ENCODE data around the gene FURIN.

GRCh38 chr15:90918835-90919234, 50.4 kb downstream of the FURIN start:
- no peak for TF ChIP-seq ZNF699 (CRISPR knock-in tag; IDR thresholded peaks at IDR 0.05; ENCODE audit: insufficient replicate concordance)
- TF ChIP-seq THRB (CRISPR knock-in tag; conservative IDR thresholded peaks at IDR 0.05), result no peak
- no peak for TF ChIP-seq PBX2 (CRISPR knock-in tag; IDR thresholded peaks at IDR 0.05; ENCODE audit: low read depth)
- no peak for TF ChIP-seq PBX2 (tag; conservative IDR thresholded peaks at IDR 0.05; ENCODE audit: low read depth)
- no peak for TF ChIP-seq EZH2 (IDR thresholded peaks at IDR 0.05; ENCODE audit: borderline replicate concordance, low read depth, low read length)
- TF ChIP-seq SNAPC5 (CRISPR knock-in tag; IDR thresholded peaks at IDR 0.05), result no peak
- no peak for TF ChIP-seq CHD4 (IDR thresholded peaks at IDR 0.05; ENCODE audit: insufficient read depth, insufficient replicate concordance, low read depth, low read length, poor library complexity, severe bottlenecking)
- TF ChIP-seq RFX5 (IDR thresholded peaks at IDR 0.05; ENCODE audit: low read depth, low read length), result no peak
- no peak for TF ChIP-seq CTCF (IDR thresholded peaks at IDR 0.05 in 2 of 3, conservative IDR thresholded peaks at IDR 0.05 in 1 of 3; ENCODE audit: insufficient read depth in 2 of 3, low read depth in 1 of 3, low read length in 3 of 3)
- no peak for TF ChIP-seq MAZ (CRISPR knock-in tag; conservative IDR thresholded peaks at IDR 0.05 in 1 of 2, IDR thresholded peaks at IDR 0.05 in 1 of 2)
- TF ChIP-seq ZBTB26 (CRISPR knock-in tag; IDR thresholded peaks at IDR 0.05), result no peak

Data from K562 (cell line).